HG03196 (cell line): ENCODE measurements around the gene PSPN.
"Not testable (repeated sequence)": the region's sequence is repeated elsewhere in the genome, so short reads cannot be mapped to it uniquely, and the experiment has no call there.

Experiments used
- ATAC-seq: cut with Tn5 transposase; IDR thresholded peaks from one replicate; pipeline ENCODE4 v1.9.1; 2021; ENCODE audit not compliant: unreplicated experiment

PSPN gene

DNA sequence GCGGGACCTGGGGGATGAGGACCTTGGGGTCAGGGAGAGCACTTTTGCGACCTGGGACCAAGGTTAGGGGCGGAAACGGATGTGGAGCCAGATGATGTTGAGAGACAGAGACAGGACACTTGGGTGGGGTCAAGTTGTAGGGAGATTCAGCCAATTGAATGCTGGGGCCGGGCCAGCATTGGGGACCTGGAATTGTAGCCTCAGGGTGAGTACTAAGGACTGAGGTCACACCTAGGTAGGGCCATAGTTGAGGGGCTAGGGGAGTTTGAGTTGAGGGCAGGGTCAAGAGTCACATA is 2.0 kb downstream of the PSPN start:
- ATAC-seq = no peak

DNA sequence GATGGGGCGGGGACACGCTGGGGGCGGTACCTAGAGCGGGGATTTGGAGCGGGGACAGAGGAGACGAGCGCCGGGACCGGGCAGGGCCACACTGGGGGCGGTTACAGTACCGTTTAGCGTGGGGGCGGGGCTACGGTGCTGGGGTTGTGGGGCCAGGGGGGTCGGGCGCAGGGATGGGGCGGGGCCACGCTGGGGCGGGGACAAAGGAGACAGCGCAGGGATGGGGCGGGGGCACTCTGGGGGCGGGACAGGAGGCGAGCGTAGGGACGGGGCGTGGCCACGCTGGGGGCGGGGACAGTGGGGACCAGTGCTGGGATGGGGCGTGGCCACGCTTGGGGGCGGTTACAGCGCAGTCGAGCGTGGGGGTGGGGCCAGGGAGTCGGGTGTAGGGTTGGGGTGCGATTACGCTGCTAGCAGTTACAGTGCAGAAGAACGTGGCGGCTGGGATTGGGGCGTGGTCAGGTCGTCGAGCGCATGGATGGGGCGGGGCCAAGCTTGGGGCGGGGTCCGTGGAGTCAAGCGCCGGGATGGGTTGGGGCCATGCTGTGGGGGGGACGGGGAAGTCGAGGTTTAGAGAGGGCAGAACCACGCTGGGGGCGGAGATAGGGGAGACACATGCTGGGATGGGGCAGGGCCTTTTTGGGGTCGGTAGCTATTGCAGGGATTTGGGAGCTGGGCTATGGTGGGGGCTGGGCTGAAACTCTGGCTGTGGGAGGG is 2.5 kb downstream of the PSPN start:
- peak; percentile 45 for ATAC-seq

DNA sequence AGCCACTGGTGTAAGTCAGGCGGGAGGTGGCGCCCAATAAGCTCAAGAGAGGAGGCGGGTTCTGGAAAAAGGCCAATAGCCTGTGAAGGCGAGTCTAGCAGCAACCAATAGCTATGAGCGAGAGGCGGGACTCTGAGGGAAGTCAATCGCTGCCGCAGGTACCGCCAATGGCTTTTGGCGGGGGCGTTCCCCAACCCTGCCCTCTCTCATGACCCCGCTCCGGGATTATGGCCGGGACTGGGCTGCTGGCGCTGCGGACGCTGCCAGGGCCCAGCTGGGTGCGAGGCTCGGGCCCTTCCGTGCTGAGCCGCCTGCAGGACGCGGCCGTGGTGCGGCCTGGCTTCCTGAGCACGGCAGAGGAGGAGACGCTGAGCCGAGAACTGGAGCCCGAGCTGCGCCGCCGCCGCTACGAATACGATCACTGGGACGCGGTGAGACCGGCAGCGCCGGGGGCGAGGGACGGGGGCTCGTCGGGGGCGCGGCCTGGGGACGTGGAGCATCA is 3.1 kb downstream of the PSPN start, which contains the start of gene ALKBH7:
Gene ALKBH7 (plus strand): TSS at position 201 of the 502 bp plus-strand sequence. CDS start 27 bp downstream, at position 228.
- ATAC-seq = peak; percentile 71

GRCh38 chr19:6364353-6364752 is 11.4 kb downstream of the PSPN start:
- ATAC-seq = no peak

- ATAC-seq = no peak
These were observed 13.4 kb downstream of the PSPN start for GRCh38 chr19:6362351-6362801.

DNA sequence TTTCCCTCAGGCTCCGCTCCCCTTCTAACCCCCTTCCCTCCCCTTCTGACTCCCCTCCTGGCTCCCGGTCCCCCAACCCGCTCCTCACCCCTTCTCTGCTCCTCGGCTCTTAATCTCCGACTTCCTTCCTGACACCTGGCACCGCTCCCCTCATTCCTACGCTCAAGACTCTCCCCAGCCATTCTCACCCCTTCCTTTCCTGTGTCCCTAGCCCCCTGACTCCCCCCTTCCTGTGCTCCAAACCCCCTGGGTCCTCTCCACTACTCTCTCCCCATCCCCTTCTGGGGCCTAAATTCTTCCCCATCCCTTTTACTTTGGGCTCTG is 13.7 kb downstream of the PSPN start:
- no peak for ATAC-seq

GRCh38 chr19:6360857-6361216 is 14.9 kb downstream of the PSPN start:
- ATAC-seq = not testable (repeated sequence)

DNA sequence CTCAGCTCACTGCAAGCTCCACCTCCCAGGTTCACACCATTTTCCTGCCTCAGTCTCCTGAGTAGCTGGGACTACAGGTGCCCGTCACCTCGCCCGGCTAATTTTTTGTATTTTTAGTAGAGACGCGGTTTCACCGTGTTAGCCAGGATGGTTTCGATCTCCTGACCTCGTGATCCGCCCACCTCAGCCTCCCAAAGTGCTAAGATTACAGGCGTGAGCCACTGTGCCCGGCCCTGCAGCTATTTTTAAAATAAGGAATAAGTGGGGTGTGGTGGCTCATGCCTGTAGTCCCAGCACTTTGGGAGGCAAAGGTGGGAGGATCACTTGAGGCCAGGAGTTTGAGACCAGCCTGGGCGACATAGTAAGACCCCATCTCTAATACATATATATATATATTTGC is 15.3 kb downstream of the PSPN start:
- ATAC-seq = not testable (repeated sequence)

- no peak for ATAC-seq
These were observed 16.0 kb downstream of the PSPN start for GRCh38 chr19:6359568-6360341.

GRCh38 chr19:6358003-6358402 is 17.7 kb downstream of the PSPN start:
- no peak for ATAC-seq

GRCh38 chr19:6357174-6357573 is 18.6 kb downstream of the PSPN start:
- no peak for ATAC-seq

- ATAC-seq = not testable (repeated sequence)
These were observed 20.3 kb downstream of the PSPN start for GRCh38 chr19:6355321-6356040.

- no peak for ATAC-seq
These were observed 21.5 kb downstream of the PSPN start for GRCh38 chr19:6354098-6354674.

DNA sequence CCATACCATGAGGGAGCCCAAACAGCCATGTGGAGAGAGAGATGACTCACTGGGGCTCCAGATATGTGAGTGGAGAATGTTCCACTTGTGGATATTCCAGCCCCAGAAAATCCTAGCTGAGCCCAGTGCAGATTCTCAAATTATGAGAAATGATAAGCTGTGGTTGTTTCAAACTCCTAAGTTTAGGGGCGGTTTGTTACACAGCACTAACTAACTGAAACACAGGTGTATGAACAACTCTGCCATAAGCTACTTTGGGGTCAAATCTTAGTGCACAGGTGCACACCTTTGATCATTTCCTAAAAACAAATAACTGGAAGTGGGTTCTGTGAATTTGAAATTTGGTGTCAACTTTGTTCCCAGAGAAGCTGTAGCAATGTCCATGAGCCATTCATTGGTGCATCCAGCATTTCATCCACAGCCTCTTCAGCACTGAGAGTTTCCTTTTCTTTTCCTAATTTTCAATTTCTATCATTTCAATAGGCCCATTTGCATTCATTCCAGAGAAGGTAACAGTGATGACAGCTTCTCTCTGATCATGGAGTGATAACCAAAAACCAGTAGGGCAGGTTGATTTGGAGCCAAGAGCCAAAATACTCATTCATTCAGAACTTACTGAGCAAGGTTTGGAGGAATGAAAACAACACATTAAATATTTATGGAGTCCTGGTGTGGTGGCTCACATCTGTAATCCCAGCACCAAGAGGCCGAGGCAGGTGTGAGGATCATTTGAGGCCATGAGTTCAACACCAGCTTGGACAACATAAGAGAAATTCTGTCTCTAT is 23.2 kb downstream of the PSPN start:
- no peak for ATAC-seq

GRCh38 chr19:6350688-6351087 is 25.0 kb downstream of the PSPN start:
- no peak for ATAC-seq

- not testable (repeated sequence) for ATAC-seq
These were observed 26.5 kb downstream of the PSPN start for GRCh38 chr19:6349271-6349670.

DNA sequence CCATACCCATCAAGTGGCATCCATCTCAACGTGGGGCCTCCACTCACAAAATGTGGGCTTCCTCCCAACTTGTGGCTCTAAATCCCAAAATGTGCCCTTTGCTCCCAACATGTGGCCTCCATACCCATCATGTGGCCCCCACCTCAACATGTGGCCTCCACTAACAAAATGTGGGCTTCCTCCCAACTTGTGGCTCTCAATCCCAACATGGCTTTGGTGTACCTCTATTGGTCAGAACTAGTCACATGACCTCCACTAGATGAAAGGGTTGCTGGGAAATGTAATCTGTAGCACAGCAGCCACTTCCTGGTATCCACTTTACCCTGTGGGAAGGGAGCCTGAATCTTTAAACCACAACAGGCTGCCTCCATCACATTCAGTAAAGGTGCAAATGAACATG is 32.3 kb downstream of the PSPN start:
- no peak for ATAC-seq

- no peak for ATAC-seq
These were observed 35.1 kb downstream of the PSPN start for GRCh38 chr19:6340493-6341201.

DNA sequence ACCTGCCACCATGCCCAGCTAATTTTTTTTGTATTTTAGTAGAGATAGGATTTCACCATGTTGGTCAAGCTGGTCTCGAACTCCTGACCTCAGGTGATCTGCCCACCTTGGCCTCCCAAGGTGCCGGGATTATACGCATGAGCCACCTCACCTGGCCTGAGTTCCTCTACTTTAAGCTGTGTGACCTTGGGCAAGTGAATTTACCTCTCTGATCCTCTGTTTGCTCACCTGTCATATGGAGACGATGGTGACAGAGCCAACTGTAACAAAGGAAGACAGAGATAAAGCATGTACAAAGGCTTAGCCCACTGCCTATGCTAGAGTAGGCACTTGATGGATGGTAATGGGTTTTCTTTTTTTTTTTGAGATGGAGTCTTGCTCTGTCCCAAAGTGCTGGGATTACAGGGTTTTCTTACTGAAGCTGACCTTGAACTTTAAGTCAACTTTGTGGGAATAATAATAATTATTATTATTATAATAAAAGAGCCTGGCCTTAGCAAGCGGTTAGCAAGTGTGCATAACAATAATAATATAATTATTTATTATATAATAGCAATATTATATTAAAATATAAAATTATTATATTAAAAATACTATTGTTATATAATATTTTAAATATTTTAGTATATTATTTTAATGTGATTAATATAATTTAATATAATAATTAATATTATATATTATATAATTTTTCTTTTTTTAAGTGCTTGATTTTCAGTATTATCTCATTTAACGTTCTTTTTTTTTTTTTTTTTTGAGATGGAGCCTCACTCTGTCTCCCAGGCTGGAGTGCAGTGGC is 41.0 kb downstream of the PSPN start:
- ATAC-seq = no peak
